WTC11 (cell line): Measurements from ENCODE around the gene BCL7B. TPM values are rescaled to one million over a fixed set of nuclear protein-coding genes. Genes with fewer than 3 reads are reported as not detected.

Experiments
- ATAC-seq: fragments of 200-7000 bp; cut with Tn5 transposase; 2 replicates; pipeline ENCODE4 v1.10.0; 2021; ENCODE audit warnings: mild to moderate bottlenecking, moderate library complexity
- CTCF ChIA-PET: fragments of 300-600 bp; sonication (Branson Sonifier 250); formaldehyde crosslinking; loops from one replicate; lab custom pipeline; 2021; ENCODE audit warnings: antibody characterized with exemption; lab: Charles Lee
- POLR2A ChIA-PET: fragments of 350-600 bp; sonication (Branson Sonifier 250); formaldehyde crosslinking; loops from one replicate; lab custom pipeline; 2021; ENCODE audit warnings: antibody characterized with exemption; lab: Charles Lee
- DNase-seq: peaks from one replicate; pipeline ENCODE4 v3.0.0; 2021; ENCODE audit warnings: low spot score
- H3K27ac Mint-ChIP-seq: 2 replicates; pipeline ENCODE4 v1.8.0; 2021; ENCODE audit warnings: mixed read lengths
- H3K27me3 Mint-ChIP-seq: 2 replicates; pipeline ENCODE4 v1.8.0; 2021; ENCODE audit warnings: low read depth, mild to moderate bottlenecking, moderate library complexity, mixed read lengths
- H3K36me3 Mint-ChIP-seq: 2 replicates; pipeline ENCODE4 v1.8.0; 2021; ENCODE audit warnings: mixed read lengths
- H3K4me1 Mint-ChIP-seq: 2 replicates; pipeline ENCODE4 v1.8.0; 2022; ENCODE audit warnings: mixed read lengths
- H3K4me3 Mint-ChIP-seq: 2 replicates; pipeline ENCODE4 v1.8.0; 2021; ENCODE audit warnings: mild to moderate bottlenecking, moderate library complexity, mixed read lengths
- H3K9me3 Mint-ChIP-seq: 2 replicates; pipeline ENCODE4 v1.8.0; 2021; ENCODE audit warnings: mixed read lengths
- CREB1 ChIP-seq: sonication (generic); formaldehyde crosslinking; IDR thresholded peaks from 2 replicates; pipeline ENCODE4 v1.8.0; 2023; ENCODE audit warnings: mild to moderate bottlenecking, missing genetic modification reagents
- ELF4 ChIP-seq: sonication (generic); formaldehyde crosslinking; IDR thresholded peaks from 2 replicates; pipeline ENCODE4 v1.8.1; 2022; ENCODE audit warnings: low read depth, mild to moderate bottlenecking, moderate library complexity, missing genetic modification reagents
- ESRRA ChIP-seq: sonication (generic); formaldehyde crosslinking; IDR thresholded peaks from 2 replicates; pipeline ENCODE4 v1.8.1; 2022; ENCODE audit warnings: mild to moderate bottlenecking, missing genetic modification reagents, borderline replicate concordance
- GRHL2 ChIP-seq: fragments of 250-450 bp; sonication (Bioruptor Pico); IDR thresholded peaks from 2 replicates; pipeline ENCODE4 v1.8.0; 2022; ENCODE audit warnings: mild to moderate bottlenecking, moderate library complexity; ENCODE audit not compliant: insufficient replicate concordance, severe bottlenecking
- GTF2I ChIP-seq: fragments of 250-450 bp; sonication (Bioruptor Pico); conservative IDR thresholded peaks from 2 replicates; pipeline ENCODE4 v1.4.0; 2021; ENCODE audit warnings: mild to moderate bottlenecking
- IRF2 ChIP-seq: sonication (generic); formaldehyde crosslinking; IDR thresholded peaks from 2 replicates; pipeline ENCODE4 v1.8.0; 2022; ENCODE audit warnings: low read depth, missing genetic modification reagents, borderline replicate concordance
- KAT7 ChIP-seq: sonication (generic); formaldehyde crosslinking; IDR thresholded peaks from 2 replicates; pipeline ENCODE4 v1.8.1; 2023; ENCODE audit warnings: missing genetic modification reagents, mild to moderate bottlenecking, borderline replicate concordance
- MXD4 ChIP-seq: fragments of 250-450 bp; sonication (Bioruptor Pico); IDR thresholded peaks from 2 replicates; pipeline ENCODE4 v1.8.0; 2021; ENCODE audit warnings: mild to moderate bottlenecking, moderate library complexity, borderline replicate concordance
- NFE2L1 ChIP-seq: sonication (generic); formaldehyde crosslinking; IDR thresholded peaks from 2 replicates; pipeline ENCODE4 v1.8.1; 2023; ENCODE audit warnings: missing genetic modification reagents
- NR2C2 ChIP-seq: sonication (generic); formaldehyde crosslinking; IDR thresholded peaks from 2 replicates; pipeline ENCODE4 v1.8.0; 2022; ENCODE audit warnings: mild to moderate bottlenecking, missing genetic modification reagents
- SOX15 ChIP-seq: fragments of 250-450 bp; sonication (Bioruptor Pico); IDR thresholded peaks from 2 replicates; pipeline ENCODE4 v1.9.0; 2021; ENCODE audit warnings: mild to moderate bottlenecking
- SP1 ChIP-seq: sonication (generic); formaldehyde crosslinking; conservative IDR thresholded peaks from 2 replicates; pipeline ENCODE4 v1.8.1; 2022; ENCODE audit warnings: missing genetic modification reagents
- TCF7 ChIP-seq: sonication (generic); formaldehyde crosslinking; IDR thresholded peaks from 2 replicates; pipeline ENCODE4 v1.8.0; 2022; ENCODE audit warnings: mild to moderate bottlenecking, low read depth, missing genetic modification reagents, moderate library complexity
- ZBTB21 ChIP-seq: sonication (generic); formaldehyde crosslinking; IDR thresholded peaks from 2 replicates; pipeline ENCODE4 v1.8.1; 2023; ENCODE audit warnings: mild to moderate bottlenecking, missing genetic modification reagents, borderline replicate concordance
- ZNF138 ChIP-seq: sonication (generic); formaldehyde crosslinking; conservative IDR thresholded peaks from 2 replicates; pipeline ENCODE4 v1.8.1; 2022; ENCODE audit warnings: mild to moderate bottlenecking, moderate library complexity, missing genetic modification reagents
- ZNF396 ChIP-seq: fragments of 250-450 bp; sonication (Bioruptor Pico); IDR thresholded peaks from 2 replicates; pipeline ENCODE4 v1.8.0; 2021; ENCODE audit warnings: mild to moderate bottlenecking, moderate library complexity, borderline replicate concordance
- total RNA-seq: library from RNA; stranded (reverse); gene quantifications from 3 replicates; pipeline ENCODE4 v1.2.3, GENCODE V29; 2021
- TF ChIP-seq, protein P1 (sequence below): sonication (generic); formaldehyde crosslinking; IDR thresholded peaks from 2 replicates; pipeline ENCODE4 v1.8.1; 2023; ENCODE audit warnings: mild to moderate bottlenecking, missing genetic modification reagents, borderline replicate concordance
- TF ChIP-seq, protein P2 (sequence below): sonication (generic); formaldehyde crosslinking; IDR thresholded peaks from 2 replicates; pipeline ENCODE4 v1.8.0; 2023; ENCODE audit warnings: missing genetic modification reagents
- TF ChIP-seq, protein P3 (sequence below): sonication (generic); formaldehyde crosslinking; IDR thresholded peaks from 2 replicates; pipeline ENCODE4 v1.8.0; 2023; ENCODE audit warnings: missing genetic modification reagents, mild to moderate bottlenecking, borderline replicate concordance

BCL7B gene
- total RNA-seq, 1 experiment from 2014 or later, result 28.5 TPM

- no peak overlapping the region for H3K4me3 Mint-ChIP-seq
- no peak for TF ChIP-seq ZNF396 (CRISPR knock-in tag)
- no peak for TF ChIP-seq GTF2I (CRISPR knock-in tag)
- TF ChIP-seq NFE2L1 (CRISPR knock-in tag), result no peak
- TF ChIP-seq CREB1 (CRISPR knock-in tag), result no peak
- TF ChIP-seq ELF4 (CRISPR knock-in tag), result no peak
- TF ChIP-seq ZBTB21, result no peak
- TF ChIP-seq TCF7 (CRISPR knock-in tag), result no peak
- no peak for TF ChIP-seq IRF2 (CRISPR knock-in tag)
- POLR2A ChIA-PET, result no interaction called here
These were observed 42.4 kb upstream of the BCL7B start for GRCh38 chr7:73599916-73600315.

DNA sequence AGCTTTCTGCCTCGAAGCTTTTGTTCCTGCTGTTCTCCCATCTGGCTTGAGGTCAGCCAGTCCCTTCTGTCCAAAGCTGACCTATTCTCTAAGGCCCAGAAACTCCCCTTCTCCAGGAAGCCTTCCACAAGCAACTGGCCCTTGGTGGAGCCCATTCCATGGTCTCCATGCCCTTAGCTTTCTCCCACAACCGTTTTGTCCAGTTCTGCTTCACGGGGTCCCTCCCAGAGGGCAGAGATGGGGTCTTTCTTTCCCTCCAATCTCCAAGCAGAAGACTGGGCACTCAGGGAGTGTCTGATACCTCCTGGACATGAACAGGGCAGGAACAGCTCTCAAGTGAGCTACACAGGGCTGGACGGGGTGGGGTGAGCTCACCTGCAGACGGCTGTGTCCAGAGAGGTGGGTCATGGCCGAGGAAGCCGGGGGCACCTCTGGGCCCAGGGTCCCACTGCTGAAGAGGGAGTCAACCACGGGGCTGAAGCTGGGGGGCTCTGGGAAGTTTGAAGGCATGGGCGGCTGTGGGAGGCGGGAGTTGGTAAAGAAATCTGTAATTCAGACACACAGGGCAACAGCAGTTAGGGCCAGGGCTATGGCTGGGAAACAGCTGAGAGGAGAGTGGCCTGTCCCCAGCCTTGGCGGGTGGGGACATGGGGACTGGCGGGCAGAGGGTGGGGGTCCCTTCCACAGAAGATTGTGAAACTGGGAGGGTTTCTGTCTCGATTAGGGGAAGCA, 41.8 kb upstream of the BCL7B start:
- H3K4me1 Mint-ChIP-seq, result 0 out of 2 replicates have a peak, but pooled peaks cover 2% of the 10 kb centered on the region
- H3K4me3 Mint-ChIP-seq, result no peak overlapping the region
- no peaks in the 10 kb centered on the region for H3K36me3 Mint-ChIP-seq
- POLR2A ChIA-PET, result no interaction called here
- peaks cover 16% of the 10 kb centered on the region for H3K27me3 Mint-ChIP-seq
- CTCF ChIA-PET, result interaction anchor here (5.1 kb wide), 1 partner anchor 7 kb away, joined by 30 read pairs; no protein-coding TSS in a partner anchor
- no peaks in the 10 kb centered on the region for H3K9me3 Mint-ChIP-seq
- ATAC-seq (no peak), DNase-seq (no peak)
- no peak for TF ChIP-seq GRHL2
- TF ChIP-seq NR2C2 (CRISPR knock-in tag), result no peak
- TF ChIP-seq SP1, result no peak
- no peak for TF ChIP-seq ZNF138 (CRISPR knock-in tag)
- no peak for TF ChIP-seq MXD4
- TF ChIP-seq KAT7 (CRISPR knock-in tag), result no peak
- no peak for TF ChIP-seq ESRRA (CRISPR knock-in tag)
- no peak for TF ChIP-seq SOX15 (CRISPR knock-in tag)
- TF ChIP-seq, protein P1, sequence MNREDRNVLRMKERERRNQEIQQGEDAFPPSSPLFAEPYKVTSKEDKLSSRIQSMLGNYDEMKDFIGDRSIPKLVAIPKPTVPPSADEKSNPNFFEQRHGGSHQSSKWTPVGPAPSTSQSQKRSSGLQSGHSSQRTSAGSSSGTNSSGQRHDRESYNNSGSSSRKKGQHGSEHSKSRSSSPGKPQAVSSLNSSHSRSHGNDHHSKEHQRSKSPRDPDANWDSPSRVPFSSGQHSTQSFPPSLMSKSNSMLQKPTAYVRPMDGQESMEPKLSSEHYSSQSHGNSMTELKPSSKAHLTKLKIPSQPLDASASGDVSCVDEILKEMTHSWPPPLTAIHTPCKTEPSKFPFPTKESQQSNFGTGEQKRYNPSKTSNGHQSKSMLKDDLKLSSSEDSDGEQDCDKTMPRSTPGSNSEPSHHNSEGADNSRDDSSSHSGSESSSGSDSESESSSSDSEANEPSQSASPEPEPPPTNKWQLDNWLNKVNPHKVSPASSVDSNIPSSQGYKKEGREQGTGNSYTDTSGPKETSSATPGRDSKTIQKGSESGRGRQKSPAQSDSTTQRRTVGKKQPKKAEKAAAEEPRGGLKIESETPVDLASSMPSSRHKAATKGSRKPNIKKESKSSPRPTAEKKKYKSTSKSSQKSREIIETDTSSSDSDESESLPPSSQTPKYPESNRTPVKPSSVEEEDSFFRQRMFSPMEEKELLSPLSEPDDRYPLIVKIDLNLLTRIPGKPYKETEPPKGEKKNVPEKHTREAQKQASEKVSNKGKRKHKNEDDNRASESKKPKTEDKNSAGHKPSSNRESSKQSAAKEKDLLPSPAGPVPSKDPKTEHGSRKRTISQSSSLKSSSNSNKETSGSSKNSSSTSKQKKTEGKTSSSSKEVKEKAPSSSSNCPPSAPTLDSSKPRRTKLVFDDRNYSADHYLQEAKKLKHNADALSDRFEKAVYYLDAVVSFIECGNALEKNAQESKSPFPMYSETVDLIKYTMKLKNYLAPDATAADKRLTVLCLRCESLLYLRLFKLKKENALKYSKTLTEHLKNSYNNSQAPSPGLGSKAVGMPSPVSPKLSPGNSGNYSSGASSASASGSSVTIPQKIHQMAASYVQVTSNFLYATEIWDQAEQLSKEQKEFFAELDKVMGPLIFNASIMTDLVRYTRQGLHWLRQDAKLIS (CRISPR knock-in tag), result no peak
- TF ChIP-seq, protein P2, sequence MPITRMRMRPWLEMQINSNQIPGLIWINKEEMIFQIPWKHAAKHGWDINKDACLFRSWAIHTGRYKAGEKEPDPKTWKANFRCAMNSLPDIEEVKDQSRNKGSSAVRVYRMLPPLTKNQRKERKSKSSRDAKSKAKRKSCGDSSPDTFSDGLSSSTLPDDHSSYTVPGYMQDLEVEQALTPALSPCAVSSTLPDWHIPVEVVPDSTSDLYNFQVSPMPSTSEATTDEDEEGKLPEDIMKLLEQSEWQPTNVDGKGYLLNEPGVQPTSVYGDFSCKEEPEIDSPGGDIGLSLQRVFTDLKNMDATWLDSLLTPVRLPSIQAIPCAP (CRISPR knock-in tag), result no peak
- TF ChIP-seq, protein P3, sequence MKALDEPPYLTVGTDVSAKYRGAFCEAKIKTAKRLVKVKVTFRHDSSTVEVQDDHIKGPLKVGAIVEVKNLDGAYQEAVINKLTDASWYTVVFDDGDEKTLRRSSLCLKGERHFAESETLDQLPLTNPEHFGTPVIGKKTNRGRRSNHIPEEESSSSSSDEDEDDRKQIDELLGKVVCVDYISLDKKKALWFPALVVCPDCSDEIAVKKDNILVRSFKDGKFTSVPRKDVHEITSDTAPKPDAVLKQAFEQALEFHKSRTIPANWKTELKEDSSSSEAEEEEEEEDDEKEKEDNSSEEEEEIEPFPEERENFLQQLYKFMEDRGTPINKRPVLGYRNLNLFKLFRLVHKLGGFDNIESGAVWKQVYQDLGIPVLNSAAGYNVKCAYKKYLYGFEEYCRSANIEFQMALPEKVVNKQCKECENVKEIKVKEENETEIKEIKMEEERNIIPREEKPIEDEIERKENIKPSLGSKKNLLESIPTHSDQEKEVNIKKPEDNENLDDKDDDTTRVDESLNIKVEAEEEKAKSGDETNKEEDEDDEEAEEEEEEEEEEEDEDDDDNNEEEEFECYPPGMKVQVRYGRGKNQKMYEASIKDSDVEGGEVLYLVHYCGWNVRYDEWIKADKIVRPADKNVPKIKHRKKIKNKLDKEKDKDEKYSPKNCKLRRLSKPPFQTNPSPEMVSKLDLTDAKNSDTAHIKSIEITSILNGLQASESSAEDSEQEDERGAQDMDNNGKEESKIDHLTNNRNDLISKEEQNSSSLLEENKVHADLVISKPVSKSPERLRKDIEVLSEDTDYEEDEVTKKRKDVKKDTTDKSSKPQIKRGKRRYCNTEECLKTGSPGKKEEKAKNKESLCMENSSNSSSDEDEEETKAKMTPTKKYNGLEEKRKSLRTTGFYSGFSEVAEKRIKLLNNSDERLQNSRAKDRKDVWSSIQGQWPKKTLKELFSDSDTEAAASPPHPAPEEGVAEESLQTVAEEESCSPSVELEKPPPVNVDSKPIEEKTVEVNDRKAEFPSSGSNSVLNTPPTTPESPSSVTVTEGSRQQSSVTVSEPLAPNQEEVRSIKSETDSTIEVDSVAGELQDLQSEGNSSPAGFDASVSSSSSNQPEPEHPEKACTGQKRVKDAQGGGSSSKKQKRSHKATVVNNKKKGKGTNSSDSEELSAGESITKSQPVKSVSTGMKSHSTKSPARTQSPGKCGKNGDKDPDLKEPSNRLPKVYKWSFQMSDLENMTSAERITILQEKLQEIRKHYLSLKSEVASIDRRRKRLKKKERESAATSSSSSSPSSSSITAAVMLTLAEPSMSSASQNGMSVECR (CRISPR knock-in tag), result no peak
- TF ChIP-seq, all 79 proteins: peak for 0
- H3K27ac Mint-ChIP-seq, result no peak overlapping the region

More at GRCh38 chr7:73599916-73600315, 42.4 kb upstream of the BCL7B start:
- CTCF ChIA-PET, result interaction anchor here (3.0 kb wide), 1 partner anchor 70 kb away, joined by 12 read pairs; no protein-coding TSS in a partner anchor
- no peak for DNase-seq
- no peak overlapping the region for H3K27ac Mint-ChIP-seq
- ATAC-seq, result no peak
- H3K27me3 Mint-ChIP-seq, result peaks cover 16% of the 10 kb centered on the region
- no peaks in the 10 kb centered on the region for H3K36me3 Mint-ChIP-seq
- H3K4me1 Mint-ChIP-seq, result 0 out of 2 replicates have a peak, but pooled peaks cover 2% of the 10 kb centered on the region
- no peaks in the 10 kb centered on the region for H3K9me3 Mint-ChIP-seq
